H1 (cell line): ENCODE measurements around the gene NOXRED1. TPM values are rescaled to one million over a fixed set of nuclear protein-coding genes. Genes with fewer than 3 reads are reported as not detected.
A peak's percentile ranks its signal among the peaks of the same experiment; 100 is the strongest.

Source experiments
- CTCF ChIA-PET: fragments of 300-600 bp; sonication (Branson Sonifier 250); formaldehyde crosslinking; loops from one replicate; lab custom pipeline; 2021; ENCODE audit not compliant: partially characterized antibody; lab: Charles Lee
- POLR2A ChIA-PET: fragments of 300-600 bp; sonication (Branson Sonifier 250); formaldehyde crosslinking; loops from one replicate; lab custom pipeline; 2021; ENCODE audit warnings: inconsistent platforms; ENCODE audit not compliant: partially characterized antibody; lab: Charles Lee
- DNase-seq, 2 experiments: peaks; one replicate each; pipeline versions ENCODE4 v3.0.0 to v3.0.0-alpha.2; 2010 to 2022; ENCODE audit warnings: low spot score in 2 of 2, low read depth in 1 of 2, mixed read lengths in 1 of 2
- FAIRE-seq: peaks from 2 replicates; lab custom pipeline; 2011; peaks lifted over from hg19 to GRCh38; lab: Jason Lieb, UNC
- H2AFZ ChIP-seq: 2 replicates; pipeline ENCODE4 v1.8.1; 2012; ENCODE audit warnings: low read length, inconsistent platforms
- H2AK5ac ChIP-seq: 2 replicates; pipeline ENCODE4 v1.6.1; 2013; ENCODE audit warnings: low read depth, low read length
- H2BK120ac ChIP-seq: replicated peaks from 2 replicates; pipeline ENCODE3; 2013; ENCODE audit warnings: low read depth, low read length, inconsistent platforms
- H2BK12ac ChIP-seq: 2 replicates; pipeline ENCODE4 v1.6.1; 2013; ENCODE audit warnings: low read depth, low read length
- H2BK15ac ChIP-seq: 2 replicates; pipeline ENCODE4 v1.6.1; 2013; ENCODE audit warnings: low read length
- H2BK20ac ChIP-seq: 2 replicates; pipeline ENCODE4 v1.6.1; 2013; ENCODE audit warnings: low read length
- H2BK5ac ChIP-seq: 2 replicates; pipeline ENCODE4 v1.6.1; 2013; ENCODE audit warnings: low read depth, low read length
- H3K14ac ChIP-seq: 2 replicates; pipeline ENCODE4 v1.6.1; 2013; ENCODE audit warnings: inconsistent platforms; ENCODE audit not compliant: insufficient read length
- H3K18ac ChIP-seq: 2 replicates; pipeline ENCODE4 v1.6.1; 2013; ENCODE audit warnings: low read length; ENCODE audit errors: extremely low read depth
- H3K23ac ChIP-seq: 2 replicates; pipeline ENCODE4 v1.6.1; 2013; ENCODE audit warnings: inconsistent platforms; ENCODE audit not compliant: insufficient read length
- H3K23me2 ChIP-seq: 2 replicates; pipeline ENCODE4 v1.6.1; 2013; ENCODE audit warnings: low read depth, low read length
- H3K27ac ChIP-seq: 2 replicates; pipeline ENCODE4 v1.6.1; 2011; ENCODE audit warnings: low read depth, low read length, inconsistent platforms
- H3K27me3 ChIP-seq, 4 experiments: replicated peaks in 1 of 4; 1 replicate in 1 of 4; 2 replicates in 3 of 4; pipeline versions ENCODE4 v1.6.1 to v1.8.1; 2011 to 2013; ENCODE audit warnings: low read length in 3 of 4, mild to moderate bottlenecking in 3 of 4, inconsistent platforms in 2 of 4, mixed read lengths in 2 of 4, moderate library complexity in 1 of 4; ENCODE audit not compliant: control insufficient read depth in 3 of 4, insufficient read depth in 3 of 4; ENCODE audit errors: extremely low read depth in 1 of 4
- H3K36me3 ChIP-seq, 4 experiments: 2 replicates each; pipeline versions ENCODE4 v1.6.1 to v1.8.1; 2011 to 2013; ENCODE audit warnings: mild to moderate bottlenecking in 4 of 4, low read length in 3 of 4, moderate library complexity in 2 of 4, control low read depth in 1 of 4, inconsistent platforms in 1 of 4; ENCODE audit not compliant: insufficient read depth in 4 of 4, control insufficient read depth in 2 of 4
- H3K4ac ChIP-seq: replicated peaks from 2 replicates; pipeline ENCODE3; 2013; ENCODE audit warnings: low read length, low read depth, mixed read lengths, inconsistent platforms; ENCODE audit not compliant: insufficient read length
- H3K4me1 ChIP-seq, 4 experiments: replicated peaks in 1 of 4; 1 replicate in 1 of 4; 2 replicates in 3 of 4; pipeline versions ENCODE4 v1.6.1 to v1.8.1; 2011 to 2013; ENCODE audit warnings: low read length in 3 of 4, inconsistent platforms in 2 of 4, mixed read lengths in 1 of 4; ENCODE audit not compliant: insufficient read depth in 4 of 4, control insufficient read depth in 3 of 4
- H3K4me2 ChIP-seq, 2 experiments: 2 replicates each; pipeline versions ENCODE4 v1.6.1 to v1.8.1; 2011 to 2013; ENCODE audit warnings: low read depth in 2 of 2, low read length in 2 of 2, control low read depth in 1 of 2, inconsistent platforms in 1 of 2, mild to moderate bottlenecking in 1 of 2; ENCODE audit not compliant: insufficient read depth in 1 of 2
- H3K4me3 ChIP-seq, 4 experiments: fragments of 200-600, 300-600 bp in 1 of 4; sonication (generic), shearing (Covaris generic), sonication (Bioruptor Twin) in 1 of 4; 2 replicates each; pipeline versions ENCODE4 v1.5.1 to v1.8.1; 2011 to 2016; ENCODE audit warnings: low read length in 4 of 4, low read depth in 3 of 4, control low read depth in 2 of 4, inconsistent platforms in 2 of 4, mild to moderate bottlenecking in 2 of 4, mixed read lengths in 1 of 4, moderate library complexity in 1 of 4; ENCODE audit not compliant: insufficient read depth in 2 of 4; ENCODE audit errors: extremely low read depth in 1 of 4
- H3K56ac ChIP-seq: replicated peaks from 2 replicates; pipeline ENCODE3; 2013; ENCODE audit warnings: low read depth, mild to moderate bottlenecking, mixed read lengths, low read length, inconsistent platforms; ENCODE audit not compliant: insufficient read length
- H3K79me1 ChIP-seq: 2 replicates; pipeline ENCODE4 v1.6.1; 2013; ENCODE audit warnings: low read depth, low read length, control low read depth
- H3K79me2 ChIP-seq, 2 experiments: 2 replicates each; pipeline versions ENCODE4 v1.6.1 to v1.8.1; 2012 to 2013; ENCODE audit warnings: low read length in 2 of 2, mild to moderate bottlenecking in 2 of 2, inconsistent platforms in 1 of 2; ENCODE audit not compliant: insufficient read depth in 2 of 2, control insufficient read depth in 1 of 2
- H3K9ac ChIP-seq, 4 experiments: replicated peaks in 1 of 4; 1 replicate in 1 of 4; 2 replicates in 3 of 4; pipeline versions ENCODE4 v1.6.1 to v1.8.1; 2011 to 2013; ENCODE audit warnings: low read depth in 3 of 4, low read length in 3 of 4, control low read depth in 2 of 4, mild to moderate bottlenecking in 2 of 4, moderate library complexity in 2 of 4, inconsistent platforms in 1 of 4; ENCODE audit errors: extremely low read depth in 1 of 4
- H3K9me3 ChIP-seq, 2 experiments: 2 replicates each; pipeline versions ENCODE4 v1.6.1 to v1.8.1; 2012 to 2013; ENCODE audit warnings: mild to moderate bottlenecking in 2 of 2, moderate library complexity in 2 of 2, control low read depth in 1 of 2, inconsistent platforms in 1 of 2, low read depth in 1 of 2, low read length in 1 of 2, mixed read lengths in 1 of 2; ENCODE audit not compliant: insufficient read depth in 2 of 2
- H4K20me1 ChIP-seq, 2 experiments: replicated peaks in 1 of 2; 2 replicates each; pipeline versions ENCODE3 to v1.8.1; 2011 to 2013; ENCODE audit warnings: inconsistent platforms in 2 of 2, low read length in 2 of 2, mild to moderate bottlenecking in 1 of 2; ENCODE audit not compliant: insufficient read depth in 2 of 2, control insufficient read depth in 1 of 2
- H4K5ac ChIP-seq: 2 replicates; pipeline ENCODE4 v1.6.1; 2013; ENCODE audit warnings: low read length, low read depth, mixed read lengths, inconsistent platforms; ENCODE audit not compliant: insufficient read length
- H4K8ac ChIP-seq: 2 replicates; pipeline ENCODE4 v1.8.0; 2013; ENCODE audit warnings: mild to moderate bottlenecking, moderate library complexity, low read length, inconsistent platforms; ENCODE audit not compliant: insufficient read depth; ENCODE audit errors: extremely low read depth
- H4K91ac ChIP-seq: replicated peaks from 2 replicates; pipeline ENCODE3; 2013; ENCODE audit warnings: low read length, mixed read lengths, inconsistent platforms; ENCODE audit not compliant: insufficient read length
- ASH2L ChIP-seq: fragments of 200-600, 300-600 bp; sonication (generic); IDR thresholded peaks from one replicate; pipeline ENCODE4 v1.7.1; 2017; ENCODE audit warnings: low read length
- BACH1 ChIP-seq: IDR thresholded peaks from 2 replicates; pipeline ENCODE4 v1.6.1; 2012; ENCODE audit warnings: low read length, improper control_type of control experiment
- CREB1 ChIP-seq: IDR thresholded peaks from 2 replicates; pipeline ENCODE4 v1.6.1; 2012; ENCODE audit warnings: inconsistent platforms
- FOSL1 ChIP-seq: IDR thresholded peaks from 2 replicates; pipeline ENCODE4 v1.6.1; 2011; ENCODE audit warnings: mild to moderate bottlenecking, low read depth, low read length, moderate library complexity; ENCODE audit not compliant: insufficient read depth
- HDAC2 ChIP-seq, 2 experiments: fragments of 300-600 bp in 1 of 2; sonication (generic) in 1 of 2; IDR thresholded peaks; 2 replicates each; pipeline ENCODE4 v1.6.1; 2011 to 2012; ENCODE audit warnings: low read depth in 2 of 2, low read length in 2 of 2, mild to moderate bottlenecking in 2 of 2, moderate library complexity in 2 of 2, borderline replicate concordance in 1 of 2, inconsistent platforms in 1 of 2
- KDM1A ChIP-seq: fragments of 200-600, 300-600 bp; sonication (generic); IDR thresholded peaks from 2 replicates; pipeline ENCODE4 v1.7.1; 2016; ENCODE audit warnings: mild to moderate bottlenecking, low read length, borderline replicate concordance
- KDM4A ChIP-seq: IDR thresholded peaks from one replicate; pipeline ENCODE4 v1.7.1; 2012; ENCODE audit warnings: low read depth, mild to moderate bottlenecking, moderate library complexity, low read length, inconsistent platforms; ENCODE audit not compliant: severe bottlenecking
- POLR2A ChIP-seq, 2 experiments: IDR thresholded peaks; 1 replicate in 1 of 2; 2 replicates in 1 of 2; pipeline ENCODE4 v1.6.1; 2011; ENCODE audit warnings: low read depth in 2 of 2, low read length in 2 of 2, mild to moderate bottlenecking in 2 of 2; ENCODE audit errors: control extremely low read depth in 1 of 2
- POU5F1 ChIP-seq: IDR thresholded peaks from 2 replicates; pipeline ENCODE4 v1.6.1; 2011; ENCODE audit warnings: low read depth, mild to moderate bottlenecking, low read length, moderate library complexity
- RFX5 ChIP-seq: IDR thresholded peaks from 2 replicates; pipeline ENCODE4 v1.6.1; 2011; ENCODE audit warnings: low read depth, low read length, improper control_type of control experiment, borderline replicate concordance
- SP1 ChIP-seq: IDR thresholded peaks from 2 replicates; pipeline ENCODE4 v1.6.1; 2011; ENCODE audit warnings: low read depth, low read length
- TAF1 ChIP-seq: IDR thresholded peaks from 2 replicates; pipeline ENCODE4 v1.6.1; 2011; ENCODE audit warnings: mild to moderate bottlenecking, low read depth, low read length
- TCF12 ChIP-seq: IDR thresholded peaks from 2 replicates; pipeline ENCODE4 v1.6.1; 2011; ENCODE audit warnings: low read depth, mild to moderate bottlenecking, low read length
- WGBS, 2 experiments: shearing (Covaris generic) in 1 of 2; methylation state at CpG; one replicate each; pipeline versions ENCODE4 v1.1.6 to v1.1.7; 2013 to 2015; ENCODE audit warnings: low lambda C conversion rate in 2 of 2, mixed read lengths in 2 of 2, inconsistent platforms in 1 of 2, low coverage in 1 of 2, missing lambda C conversion rate in 1 of 2; ENCODE audit not compliant: insufficient replicate concordance in 2 of 2, insufficient coverage in 1 of 2, insufficient read length in 1 of 2; ENCODE audit errors: extremely low coverage in 1 of 2, missing lambda C conversion rate in 1 of 2; 5-methylcytosine and 5-hydroxymethylcytosine counted together
- polyA plus RNA-seq, 7 experiments: library from polyadenylated mRNA; depleted of rRNA in 3 of 7; stranded (reverse) in 5 of 7; unstranded in 2 of 7; fragments of >200 nt in 5 of 7; fragments of 200-250 nt in 2 of 7; gene quantifications; 1 replicate in 5 of 7; 2 replicates in 1 of 7; 4 replicates in 1 of 7; pipeline versions ENCODE4 v1.2.1 to v1.2.3, GENCODE V29; 2011 to 2013; ENCODE audit warnings: missing spikeins in 2 of 7, mixed read lengths in 2 of 7
- total RNA-seq: library from RNA; stranded (reverse); fragmentation: NEBNext Ultra II Directional; extraction: Animal tissue kit (Norgen Biotek cat#: 25700); gene quantifications from 2 replicates; pipeline ENCODE4 v1.2.1, GENCODE V29; 2021

Gene NOXRED1
- total and polyA plus RNA-seq, 2 of the 8 experiments (the other 6 are each of a cell fraction or from before 2014, with no cell fraction given) = 0.23 to 0.48 TPM

DNA sequence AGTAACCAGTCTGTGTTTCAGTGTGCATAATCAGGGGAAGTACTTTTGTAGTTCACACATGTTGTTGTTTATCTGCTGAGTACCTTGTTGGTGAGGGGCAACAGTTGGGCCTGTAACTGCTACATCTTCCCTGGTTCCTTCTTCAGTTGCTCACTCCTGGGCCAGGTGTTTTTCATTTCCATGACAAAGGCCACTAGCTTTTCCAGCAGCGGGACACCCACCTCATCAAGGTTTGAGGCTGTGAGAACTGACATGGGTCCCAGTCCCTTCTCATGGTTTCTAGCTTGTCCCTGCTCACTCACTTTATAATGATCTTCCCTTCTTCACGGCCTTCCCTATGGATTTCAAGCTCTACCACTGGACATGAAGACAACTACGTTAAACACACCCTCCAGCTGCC, 1.5 kb upstream of the NOXRED1 start:
- ChIA-PET POLR2A (no interaction called here), CTCF (interaction anchor here (0.9 to 1.3 kb wide), 3 partner anchors 21 to 90 kb away, joined by 3 read pairs; no protein-coding TSS in a partner anchor)
- H4K5ac ChIP-seq = no peak overlapping the region
- peaks cover 10 to 33% (median 25%) of the 10 kb centered on the region in 4 experiments for H3K36me3 ChIP-seq
- H3K4ac ChIP-seq = no peak overlapping the region
- H3K18ac ChIP-seq = no peak overlapping the region
- H2BK120ac ChIP-seq = no peak overlapping the region
- no peak overlapping the region for H2BK20ac ChIP-seq
- H2AFZ ChIP-seq = no peak overlapping the region
- H4K91ac ChIP-seq = no peak overlapping the region
- no peaks in the 10 kb centered on the region for H4K20me1 ChIP-seq
- H2BK5ac ChIP-seq = no peak overlapping the region
- WGBS, 2 experiments = 71% methylated on average over 3 of the region's 3 CpGs; no CpG with 5 or more reads in 1 of the 2 experiments
- no peak overlapping the region for H2BK12ac ChIP-seq
- H3K23ac ChIP-seq = no peak overlapping the region
- no peaks in the 10 kb centered on the region for H3K23me2 ChIP-seq
- H3K14ac ChIP-seq = no peak overlapping the region
- no peaks in the 10 kb centered on the region for H3K79me1 ChIP-seq
- peaks cover 2 to 8% (median 4%) of the 10 kb centered on the region in 4 experiments; a peak in 4 of 7 replicates for H3K4me1 ChIP-seq
- peak; percentile 57 for FAIRE-seq
- H4K8ac ChIP-seq = no peak overlapping the region
- H3K4me2 ChIP-seq = peak overlapping the region; percentile 48 to 52
- peak overlapping the region in 1 of 4 experiments; percentile 23; a peak in 1 of 8 replicates for H3K4me3 ChIP-seq
- no peaks in the 10 kb centered on the region for H3K27me3 ChIP-seq
- H2AK5ac ChIP-seq = no peak overlapping the region
- no peak overlapping the region for H2BK15ac ChIP-seq
- 0 out of 2 replicates have a peak overlapping the region, but pooled peaks have one; percentile 9 for H3K27ac ChIP-seq
- H3K9me3 ChIP-seq = 0 out of 4 replicates have a peak, but pooled peaks cover 0 to 2% of the 10 kb centered on the region in 2 experiments
- H3K56ac ChIP-seq = no peak overlapping the region
- TF ChIP-seq KDM1A = no peak
- no peak for TF ChIP-seq ASH2L
- no peak for TF ChIP-seq CREB1
- no peak for TF ChIP-seq BACH1
- TF ChIP-seq HDAC2 (IDR thresholded peaks at IDR 0.05; ENCODE audit: borderline replicate concordance in 1 of 2, low read depth in 2 of 2, low read length in 2 of 2) = no peak
- TF ChIP-seq TCF12 = 0 out of 2 replicates have a peak, but pooled peaks have one; percentile 29
- no peak for TF ChIP-seq TAF1
- no peak for TF ChIP-seq FOSL1
- no peak for TF ChIP-seq RFX5
- TF ChIP-seq KDM4A = no peak
- TF ChIP-seq POLR2A (IDR thresholded peaks at IDR 0.05; ENCODE audit: control extremely low read depth in 1 of 2, low read depth in 2 of 2, low read length in 2 of 2) = no peak
- TF ChIP-seq SP1 = no peak
- TF ChIP-seq POU5F1 = 0 out of 2 replicates have a peak, but pooled peaks have one; percentile 59
- TF ChIP-seq, all 59 proteins: peak for 2
- DNase-seq = no peak
- Histone ChIP-seq H3K9ac (no peak overlapping the region), H3K79me2 (no peaks in the 10 kb centered on the region)
